ENCODE measurements around the gene PEX11A. TPM values are rescaled to one million over a fixed set of nuclear protein-coding genes. Genes with fewer than 3 reads are reported as not detected.
A peak's percentile ranks its signal among the peaks of the same experiment; 100 is the strongest.
"Not testable (repeated sequence)": the region's sequence is repeated elsewhere in the genome, so short reads cannot be mapped to it uniquely, and the experiment has no call there.

PEX11A gene
- total RNA-seq, 1 donor from 2014 or later = 4.5 TPM

DNA sequence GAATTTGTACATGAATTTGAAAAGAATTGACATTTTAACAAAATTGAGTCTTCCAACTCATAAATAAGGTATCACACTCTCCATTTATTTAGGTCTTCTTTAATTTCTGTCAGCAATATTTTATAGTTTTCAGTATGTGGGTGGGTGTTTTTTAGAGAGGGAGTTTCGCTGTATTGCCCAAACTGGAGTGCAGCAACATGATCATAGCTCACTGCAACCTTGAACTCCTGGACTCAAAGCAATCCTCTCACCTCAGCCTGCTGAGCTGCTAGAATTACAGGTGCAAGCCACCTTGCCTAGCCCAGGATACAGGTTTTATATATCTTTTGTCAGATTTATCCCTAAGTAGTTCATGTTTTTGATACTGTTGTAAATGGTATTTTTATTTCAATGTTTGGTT lies 4.6 kb upstream of the PEX11A start:
- TF ChIP-seq EZH2phosphoT487 (IDR thresholded peaks at IDR 0.05) = no peak
- TF ChIP-seq, protein P1, sequence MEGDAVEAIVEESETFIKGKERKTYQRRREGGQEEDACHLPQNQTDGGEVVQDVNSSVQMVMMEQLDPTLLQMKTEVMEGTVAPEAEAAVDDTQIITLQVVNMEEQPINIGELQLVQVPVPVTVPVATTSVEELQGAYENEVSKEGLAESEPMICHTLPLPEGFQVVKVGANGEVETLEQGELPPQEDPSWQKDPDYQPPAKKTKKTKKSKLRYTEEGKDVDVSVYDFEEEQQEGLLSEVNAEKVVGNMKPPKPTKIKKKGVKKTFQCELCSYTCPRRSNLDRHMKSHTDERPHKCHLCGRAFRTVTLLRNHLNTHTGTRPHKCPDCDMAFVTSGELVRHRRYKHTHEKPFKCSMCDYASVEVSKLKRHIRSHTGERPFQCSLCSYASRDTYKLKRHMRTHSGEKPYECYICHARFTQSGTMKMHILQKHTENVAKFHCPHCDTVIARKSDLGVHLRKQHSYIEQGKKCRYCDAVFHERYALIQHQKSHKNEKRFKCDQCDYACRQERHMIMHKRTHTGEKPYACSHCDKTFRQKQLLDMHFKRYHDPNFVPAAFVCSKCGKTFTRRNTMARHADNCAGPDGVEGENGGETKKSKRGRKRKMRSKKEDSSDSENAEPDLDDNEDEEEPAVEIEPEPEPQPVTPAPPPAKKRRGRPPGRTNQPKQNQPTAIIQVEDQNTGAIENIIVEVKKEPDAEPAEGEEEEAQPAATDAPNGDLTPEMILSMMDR (IDR thresholded peaks at IDR 0.05) = no peak
- no peak for TF ChIP-seq EZH2 (IDR thresholded peaks at IDR 0.05)
- no peak overlapping the region for H3K27ac Mint-ChIP-seq
- no peak overlapping the region for H3K9ac ChIP-seq
- H3K9me3 Mint-ChIP-seq = peaks cover 3% of the 10 kb centered on the region
- H3F3A ChIP-seq (ENCODE audit: low read depth) = no peaks in the 10 kb centered on the region
- H4K20me1 ChIP-seq (ENCODE audit: low read depth) = no peaks in the 10 kb centered on the region
- H3K4me1 Mint-ChIP-seq = peaks cover 4% of the 10 kb centered on the region
- DNase-seq (ENCODE audit: low spot score) = no peak
- no peaks in the 10 kb centered on the region for H3K36me3 ChIP-seq
- H3K27me3 Mint-ChIP-seq (ENCODE audit: insufficient read depth, low read depth) = peaks cover 7% of the 10 kb centered on the region
- H3K27me3 ChIP-seq = peaks cover 89% of the 10 kb centered on the region
- no peak overlapping the region for H3K4me3 Mint-ChIP-seq
- no peaks in the 10 kb centered on the region for H3K79me2 ChIP-seq (ENCODE audit: low read depth)
- H2AFZ ChIP-seq (replicated peaks) = no peak overlapping the region
- H3K9me3 ChIP-seq (ENCODE audit: low read depth) = no peaks in the 10 kb centered on the region
- H3K4me2 ChIP-seq = no peak overlapping the region
- no peaks in the 10 kb centered on the region for H3K4me1 ChIP-seq
- H3K27ac ChIP-seq = no peak overlapping the region
- no peak overlapping the region for H3K4me3 ChIP-seq
- H3K36me3 Mint-ChIP-seq = peaks cover 2% of the 10 kb centered on the region

DNA sequence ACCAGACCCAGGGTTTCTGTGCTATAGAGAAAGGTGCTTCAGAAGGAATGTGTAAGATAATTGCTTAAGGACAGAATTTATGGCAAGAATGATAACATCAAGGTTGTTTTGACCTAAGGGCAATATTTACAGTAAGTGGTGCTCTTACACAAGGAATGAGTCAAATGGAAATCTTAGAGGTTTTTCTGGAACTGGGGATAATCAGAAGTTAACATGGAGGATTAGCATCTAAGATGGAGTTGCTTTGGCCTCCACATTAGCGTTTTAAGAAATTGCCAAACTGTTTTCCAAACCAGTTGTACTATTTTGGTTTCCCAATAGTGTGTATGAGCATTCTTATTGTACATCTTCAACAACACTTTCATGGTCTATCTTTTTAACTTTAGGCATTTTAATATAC lies 3.1 kb upstream of the PEX11A start:
- H3K27ac ChIP-seq = no peak overlapping the region
- no peak for TF ChIP-seq EZH2 (IDR thresholded peaks at IDR 0.05)
- TF ChIP-seq EZH2phosphoT487 (IDR thresholded peaks at IDR 0.05) = no peak
- TF ChIP-seq, protein P1 (IDR thresholded peaks at IDR 0.05) = no peak
- no peaks in the 10 kb centered on the region for H3K4me1 ChIP-seq
- no peaks in the 10 kb centered on the region for H3F3A ChIP-seq (ENCODE audit: low read depth)
- no peak overlapping the region for H3K9ac ChIP-seq
- peaks cover 88% of the 10 kb centered on the region for H3K27me3 ChIP-seq
- DNase-seq (ENCODE audit: low spot score) = no peak
- H2AFZ ChIP-seq (replicated peaks) = no peak overlapping the region
- H3K36me3 Mint-ChIP-seq = peaks cover 2% of the 10 kb centered on the region
- H3K4me2 ChIP-seq = no peak overlapping the region
- H3K4me3 ChIP-seq = no peak overlapping the region
- H3K9me3 ChIP-seq (ENCODE audit: low read depth) = no peaks in the 10 kb centered on the region
- no peak overlapping the region for H3K27ac Mint-ChIP-seq
- no peak overlapping the region for H3K4me3 Mint-ChIP-seq
- peaks cover 7% of the 10 kb centered on the region for H3K27me3 Mint-ChIP-seq (ENCODE audit: insufficient read depth, low read depth)
- no peaks in the 10 kb centered on the region for H3K36me3 ChIP-seq
- no peaks in the 10 kb centered on the region for H4K20me1 ChIP-seq (ENCODE audit: low read depth)
- peaks cover 3% of the 10 kb centered on the region for H3K9me3 Mint-ChIP-seq
- peaks cover 7% of the 10 kb centered on the region for H3K4me1 Mint-ChIP-seq
- no peaks in the 10 kb centered on the region for H3K79me2 ChIP-seq (ENCODE audit: low read depth)

DNA sequence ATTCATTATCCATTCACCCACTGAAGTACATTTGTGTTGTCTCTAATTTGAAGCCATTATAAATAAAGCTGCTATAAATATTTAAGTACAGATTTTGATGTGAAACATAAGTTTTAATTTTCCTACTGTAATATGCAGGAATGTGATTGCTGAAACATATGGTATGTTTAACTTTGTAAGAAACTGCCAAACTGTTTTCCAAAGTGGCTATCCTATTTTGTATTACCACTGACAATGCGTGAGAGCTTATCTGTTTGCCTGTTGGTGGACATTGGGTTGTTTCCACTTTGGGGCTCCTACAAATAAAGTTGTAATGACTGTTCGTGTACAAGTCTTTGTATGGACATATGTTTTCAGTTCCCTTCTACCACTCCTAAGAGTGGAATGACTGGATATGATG lies 2.5 kb upstream of the PEX11A start:
- TF ChIP-seq, protein P1 (IDR thresholded peaks at IDR 0.05) = no peak
- TF ChIP-seq EZH2phosphoT487 (IDR thresholded peaks at IDR 0.05) = no peak
- no peak for TF ChIP-seq EZH2 (IDR thresholded peaks at IDR 0.05)

DNA sequence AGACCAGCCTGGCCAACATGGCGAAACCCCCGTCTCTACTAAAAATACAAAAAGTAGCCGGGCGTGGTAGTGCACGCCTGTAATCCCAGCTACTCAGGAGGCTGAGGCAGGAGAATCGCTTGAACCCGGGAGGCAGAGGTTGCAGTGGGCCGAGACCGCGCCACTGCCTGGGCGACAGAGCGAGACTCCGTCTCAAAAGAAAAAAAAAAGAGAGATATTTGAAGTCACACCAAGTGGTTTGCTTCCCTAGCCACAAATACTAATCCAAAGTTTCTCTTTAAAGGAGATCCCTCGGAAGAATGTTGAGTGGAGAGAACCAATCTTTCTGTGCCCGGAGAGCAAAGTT lies 651 bp downstream of the PEX11A start:
- Histone ChIP-seq H3K27me3 (peaks cover 53% of the 10 kb centered on the region), H2AFZ (replicated peaks) (peak overlapping the region; percentile 94), H3K4me3 (peak overlapping the region; percentile 64), H3K4me2 (peak overlapping the region; percentile 81)
- H3K27ac ChIP-seq; H3K36me3 Mint-ChIP-seq; H3K9me3 Mint-ChIP-seq; H3K9ac ChIP-seq; H3K36me3 ChIP-seq; H3K27me3 Mint-ChIP-seq (ENCODE audit: insufficient read depth, low read depth); H3K4me1 ChIP-seq; H4K20me1 ChIP-seq (ENCODE audit: low read depth); DNase-seq (ENCODE audit: low spot score); H3K27ac Mint-ChIP-seq; H3F3A ChIP-seq (ENCODE audit: low read depth); H3K4me1 Mint-ChIP-seq; H3K9me3 ChIP-seq (ENCODE audit: low read depth); H3K79me2 ChIP-seq (ENCODE audit: low read depth): not testable (repeated sequence)
- H3K4me3 Mint-ChIP-seq = peak overlapping the region; percentile 86

More for the DNA sequence above, 2.5 kb upstream of the PEX11A start:
- no peaks in the 10 kb centered on the region for H3K9me3 ChIP-seq (ENCODE audit: low read depth)
- H4K20me1 ChIP-seq (ENCODE audit: low read depth) = no peaks in the 10 kb centered on the region
- no peak overlapping the region for H3K4me2 ChIP-seq
- H3K27ac Mint-ChIP-seq = no peak overlapping the region
- H3F3A ChIP-seq (ENCODE audit: low read depth) = no peaks in the 10 kb centered on the region
- no peak overlapping the region for H3K4me3 ChIP-seq
- H3K9me3 Mint-ChIP-seq = peaks cover 3% of the 10 kb centered on the region
- H3K79me2 ChIP-seq (ENCODE audit: low read depth) = no peaks in the 10 kb centered on the region
- H3K4me1 ChIP-seq = no peaks in the 10 kb centered on the region
- no peak overlapping the region for H3K9ac ChIP-seq
- H3K27ac ChIP-seq = no peak overlapping the region
- no peak for DNase-seq (ENCODE audit: low spot score)
- peaks cover 7% of the 10 kb centered on the region for H3K4me1 Mint-ChIP-seq
- peaks cover 2% of the 10 kb centered on the region for H3K36me3 Mint-ChIP-seq
- no peak overlapping the region for H2AFZ ChIP-seq (replicated peaks)
- H3K27me3 Mint-ChIP-seq (ENCODE audit: insufficient read depth, low read depth) = peaks cover 7% of the 10 kb centered on the region
- H3K4me3 Mint-ChIP-seq = no peak overlapping the region
- H3K27me3 ChIP-seq = peaks cover 82% of the 10 kb centered on the region
- no peaks in the 10 kb centered on the region for H3K36me3 ChIP-seq
